GM18505 (cell line): ENCODE data around the gene PEPD.

ENCODE experiments used
- ATAC-seq: cut with Tn5 transposase; IDR thresholded peaks from one replicate; pipeline ENCODE4 v1.9.1; 2021; ENCODE audit not compliant: unreplicated experiment
- POLR2A ChIP-seq: IDR thresholded peaks from 4 replicates; pipeline ENCODE4 v1.6.1; 2011; ENCODE audit warnings: borderline replicate concordance; ENCODE audit not compliant: insufficient read depth, insufficient read length; ENCODE audit errors: extremely low read depth

PEPD gene

GRCh38 chr19:33398361-33399060 lies 123.1 kb downstream of the PEPD start:
- no peak for ATAC-seq

GRCh38 chr19:33397536-33398360 lies 123.8 kb downstream of the PEPD start:
- TF ChIP-seq POLR2A, result no peak
- no peak for ATAC-seq

More at GRCh38 chr19:33398361-33399060, 123.1 kb downstream of the PEPD start:
- TF ChIP-seq POLR2A, result no peak

GRCh38 chr19:33396701-33397535 lies 124.7 kb downstream of the PEPD start:
- TF ChIP-seq POLR2A, result no peak
- no peak for ATAC-seq

- TF ChIP-seq POLR2A, result no peak
- no peak for ATAC-seq
Observed at GRCh38 chr19:33395561-33396550, 125.7 kb downstream of the PEPD start.

- ATAC-seq, result no peak
- TF ChIP-seq POLR2A, result no peak
Observed at GRCh38 chr19:33394723-33395560, 126.6 kb downstream of the PEPD start.

- TF ChIP-seq POLR2A, result no peak
- ATAC-seq, result no peak
Observed at GRCh38 chr19:33394006-33394722, 127.4 kb downstream of the PEPD start.

GRCh38 chr19:33393286-33394005 lies 128.1 kb downstream of the PEPD start:
- no peak for TF ChIP-seq POLR2A
- no peak for ATAC-seq

GRCh38 chr19:33392341-33393285 lies 129.0 kb downstream of the PEPD start:
- TF ChIP-seq POLR2A, result no peak
- no peak for ATAC-seq

GRCh38 chr19:33391631-33392249 lies 129.9 kb downstream of the PEPD start:
- no peak for TF ChIP-seq POLR2A
- no peak for ATAC-seq
